K562 (cell line): ENCODE measurements around the gene LEMD3. TPM values are rescaled to one million over a fixed set of nuclear protein-coding genes. Genes with fewer than 3 reads are reported as not detected.

Experiments used
- ATAC-seq: fragments of 200-7000 bp; cut with Tn5 transposase; 3 replicates; pipeline ENCODE4 v1.9.1; 2020; ENCODE audit warnings: moderate library complexity
- BruUV-seq: library from RNA; stranded (reverse); fragments of 400-500 nt; replicated peaks from 2 replicates; lab custom pipeline; 2021; lab: Mats Ljungman, UMichigan
- CTCF ChIA-PET: fragments of 300-600 bp; formaldehyde crosslinking; extraction: SDS; loops from one replicate; lab custom pipeline; 2021; ENCODE audit warnings: low intra/inter-chr PET ratio; lab: Yijun Ruan, JAX
- POLR2A ChIA-PET: fragments of 300-600, 350-650 bp; sonication (Branson Sonifier 250); formaldehyde crosslinking; extraction: SDS; loops from one replicate; lab custom pipeline; 2021; ENCODE audit warnings: antibody characterized with exemption, inconsistent platforms; lab: Yijun Ruan, JAX
- DNase-seq, 4 experiments: peaks; one replicate each; pipeline versions ENCODE4 v3.0.0 to v3.0.0-alpha.2; 2011 to 2018; ENCODE audit warnings: low spot score in 3 of 4, mixed read lengths in 3 of 4; ENCODE audit errors: extremely low read depth in 1 of 4
- FAIRE-seq: peaks from 2 replicates; lab custom pipeline; 2011; peaks lifted over from hg19 to GRCh38; lab: Jason Lieb, UNC
- H2AFZ ChIP-seq: 2 replicates; pipeline ENCODE4 v1.6.0; 2011; ENCODE audit warnings: low read depth, low read length, control low read depth, inconsistent platforms
- H3K27ac ChIP-seq: fragments of 200-600 bp; 3 replicates; pipeline ENCODE4 v1.8.0; 2011; ENCODE audit warnings: low read depth, mild to moderate bottlenecking, control low read depth, inconsistent platforms, low read length, moderate library complexity, mixed read lengths; ENCODE audit errors: extremely low read depth
- H3K27me3 ChIP-seq, 2 experiments: fragments of 300-600 bp in 1 of 2; 2 replicates in 1 of 2; 3 replicates in 1 of 2; pipeline versions ENCODE4 v1.6.0 to v1.8.0; 2011; ENCODE audit warnings: inconsistent platforms in 2 of 2, low read length in 2 of 2, mild to moderate bottlenecking in 1 of 2, mixed read lengths in 1 of 2, moderate library complexity in 1 of 2; ENCODE audit not compliant: control insufficient read depth in 2 of 2, insufficient read depth in 2 of 2
- H3K36me3 ChIP-seq: fragments of 300-600 bp; 3 replicates; pipeline ENCODE4 v1.8.0; 2011; ENCODE audit warnings: mild to moderate bottlenecking, low read length, inconsistent platforms; ENCODE audit not compliant: control insufficient read depth, insufficient read depth
- H3K4me1 ChIP-seq, 2 experiments: fragments of 200-600 bp in 1 of 2; replicated peaks in 1 of 2; 2 replicates in 1 of 2; 3 replicates in 1 of 2; pipeline versions ENCODE4 v1.5.1 to v1.8.0; 2011; ENCODE audit warnings: inconsistent platforms in 2 of 2, low read length in 2 of 2, mild to moderate bottlenecking in 1 of 2, mixed read lengths in 1 of 2, moderate library complexity in 1 of 2; ENCODE audit not compliant: control insufficient read depth in 2 of 2, insufficient read depth in 2 of 2
- H3K4me2 ChIP-seq: 2 replicates; pipeline ENCODE4 v1.6.1; 2011; ENCODE audit warnings: low read length, control low read depth, inconsistent platforms, mixed read lengths; ENCODE audit not compliant: insufficient read depth
- H3K4me3 ChIP-seq: fragments of 200-600 bp; sonication (generic), shearing (Covaris generic); 2 replicates; pipeline ENCODE4 v1.5.1; 2016; ENCODE audit warnings: control low read depth, inconsistent platforms
- H3K79me2 ChIP-seq: fragments of 200-600 bp; 3 replicates; pipeline ENCODE4 v1.8.0; 2011; ENCODE audit warnings: low read length, inconsistent platforms; ENCODE audit not compliant: control insufficient read depth, insufficient read depth
- H3K9ac ChIP-seq, 2 experiments: 2 replicates each; pipeline versions ENCODE4 v1.6.0 to v1.6.1; 2011; ENCODE audit warnings: low read depth in 2 of 2, low read length in 2 of 2, control low read depth in 1 of 2, inconsistent platforms in 1 of 2, mild to moderate bottlenecking in 1 of 2, mixed read lengths in 1 of 2; ENCODE audit not compliant: insufficient read depth in 1 of 2
- H3K9me1 ChIP-seq: one replicate; pipeline ENCODE4 v1.6.0; 2011; ENCODE audit warnings: inconsistent platforms, mild to moderate bottlenecking, low read length, moderate library complexity; ENCODE audit not compliant: control insufficient read depth, insufficient read depth
- H3K9me3 ChIP-seq: replicated peaks from 2 replicates; pipeline ENCODE4 v1.5.1; 2011; ENCODE audit warnings: low read depth, low read length, inconsistent platforms; ENCODE audit not compliant: control insufficient read depth, insufficient read depth
- H4K20me1 ChIP-seq: replicated peaks from 2 replicates; pipeline ENCODE4 v1.6.1; 2011; ENCODE audit warnings: low read length, inconsistent platforms, mixed read lengths; ENCODE audit not compliant: control insufficient read depth, insufficient read depth
- CBFA2T2 ChIP-seq: fragments of 450-650 bp; conservative IDR thresholded peaks from 2 replicates; pipeline ENCODE4 v1.6.1; 2017; ENCODE audit warnings: mild to moderate bottlenecking
- CBFA2T3 ChIP-seq: fragments of 450-650 bp; IDR thresholded peaks from 2 replicates; pipeline ENCODE4 v1.6.1; 2017
- CBX3 ChIP-seq, 2 experiments: IDR thresholded peaks; 1 replicate in 1 of 2; 2 replicates in 1 of 2; pipeline ENCODE4 v1.6.1; 2012; ENCODE audit warnings: inconsistent platforms in 2 of 2, low read length in 2 of 2, borderline replicate concordance in 1 of 2, control low read depth in 1 of 2
- CC2D1A ChIP-seq: fragments of 450-650 bp; IDR thresholded peaks from 2 replicates; pipeline ENCODE4 v1.6.1; 2017; ENCODE audit warnings: mild to moderate bottlenecking
- NCOA1 ChIP-seq: fragments of 450-650 bp; IDR thresholded peaks from 2 replicates; pipeline ENCODE4 v1.6.1; 2016; ENCODE audit warnings: low read depth
- NFE2L1 ChIP-seq: fragments of 450-650 bp; IDR thresholded peaks from 2 replicates; pipeline ENCODE4 v1.6.1; 2016; ENCODE audit warnings: missing genetic modification characterization, low read depth, mild to moderate bottlenecking, missing compliant biosample characterization, moderate library complexity, borderline replicate concordance
- NFIC ChIP-seq: fragments of 450-650 bp; IDR thresholded peaks from 2 replicates; pipeline ENCODE4 v1.6.1; 2017; ENCODE audit warnings: mild to moderate bottlenecking, inconsistent platforms
- RCOR1 ChIP-seq, 2 experiments: IDR thresholded peaks; 2 replicates each; pipeline ENCODE4 v1.6.1; 2012; ENCODE audit warnings: low read depth in 2 of 2, low read length in 2 of 2, borderline replicate concordance in 1 of 2, improper control_type of control experiment in 1 of 2
- SNRNP70 ChIP-seq: fragments of 200-400 bp; formaldehyde crosslinking; optimal IDR thresholded peaks from 2 replicates; pipeline ENCODE3; 2017; ENCODE audit warnings: low read depth, low read length
- TCF3 ChIP-seq: sonication (generic); formaldehyde crosslinking; IDR thresholded peaks from 2 replicates; pipeline ENCODE4 v1.4.0; 2020; ENCODE audit warnings: mild to moderate bottlenecking, missing genetic modification reagents
- TCF7L2 ChIP-seq: fragments of 150-350 bp; IDR thresholded peaks from 2 replicates; pipeline ENCODE4 v1.6.1; 2016; ENCODE audit warnings: low read depth, mild to moderate bottlenecking, low read length, moderate library complexity
- TFAM ChIP-seq: fragments of 250-450 bp; sonication (Bioruptor Pico); conservative IDR thresholded peaks from 2 replicates; pipeline ENCODE4 v1.5.0; 2021; ENCODE audit warnings: mild to moderate bottlenecking, moderate library complexity
- TRIM24 ChIP-seq, 2 experiments: fragments of 450-650 bp; IDR thresholded peaks; 2 replicates each; pipeline ENCODE4 v1.6.1; 2016
- U2AF1 ChIP-seq: fragments of 200-400 bp; formaldehyde crosslinking; optimal IDR thresholded peaks from 2 replicates; pipeline ENCODE3; 2017; ENCODE audit warnings: mild to moderate bottlenecking, low read depth, low read length, moderate library complexity
- WGBS: fragments of 100-300 bp; shearing (Covaris generic); methylation state at CpG from one replicate; pipeline ENCODE4 v1.1.6; 2016; ENCODE audit warnings: low coverage, mixed read lengths; ENCODE audit not compliant: insufficient coverage; ENCODE audit errors: missing lambda C conversion rate; 5-methylcytosine and 5-hydroxymethylcytosine counted together
- in situ Hi-C: fragments of 300-500 bp; cut with MboI; formaldehyde crosslinking; loops from 4 replicates; pipeline ENCODE4 v1.15.0; 2018; ENCODE audit warnings: inconsistent platforms, mixed read lengths
- intact Hi-C: fragments of 100-400 bp; cut with micrococcal nuclease; formaldehyde crosslinking; loops from 2 replicates; pipeline ENCODE4 v1.14.2; 2022
- polyA plus RNA-seq, 8 experiments: library from polyadenylated mRNA; depleted of rRNA in 4 of 8; stranded (reverse) in 5 of 8; unstranded in 3 of 8; fragments of >200 nt; fragmentation: Nextera tagmentation in 2 of 8; fragmentation: Illumina TruSeq in 1 of 8; extraction: Ambion mirVana in 2 of 8; extraction: Trizol in 1 of 8; gene quantifications; 2 replicates each; pipeline versions ENCODE4 v1.2.1 to v1.2.3, GENCODE V29; 2011 to 2014; ENCODE audit warnings: inconsistent platforms in 1 of 8, missing spikeins in 1 of 8
- total RNA-seq, 7 experiments: library from RNA; depleted of rRNA in 6 of 7; stranded (reverse); fragments of >200 nt in 6 of 7; fragmentation: Illumina TruSeq in 2 of 7; extraction: Trizol in 2 of 7; gene quantifications; 2 replicates each; pipeline versions ENCODE4 v1.2.1 to v1.2.3, GENCODE V29; 2011 to 2021; ENCODE audit warnings: low replicate concordance in 1 of 7
- TF ChIP-seq, protein P1 (sequence below): fragments of 250-450 bp; sonication (Bioruptor Pico); IDR thresholded peaks from 2 replicates; pipeline ENCODE4 v1.5.0; 2021; ENCODE audit warnings: mild to moderate bottlenecking, borderline replicate concordance

The LEMD3 gene
- total and polyA plus RNA-seq, 9 of the 15 experiments (the other 6 are each of a cell fraction or from before 2014, with no cell fraction given): 6.8 to 37.4 (median 17.2) TPM

DNA sequence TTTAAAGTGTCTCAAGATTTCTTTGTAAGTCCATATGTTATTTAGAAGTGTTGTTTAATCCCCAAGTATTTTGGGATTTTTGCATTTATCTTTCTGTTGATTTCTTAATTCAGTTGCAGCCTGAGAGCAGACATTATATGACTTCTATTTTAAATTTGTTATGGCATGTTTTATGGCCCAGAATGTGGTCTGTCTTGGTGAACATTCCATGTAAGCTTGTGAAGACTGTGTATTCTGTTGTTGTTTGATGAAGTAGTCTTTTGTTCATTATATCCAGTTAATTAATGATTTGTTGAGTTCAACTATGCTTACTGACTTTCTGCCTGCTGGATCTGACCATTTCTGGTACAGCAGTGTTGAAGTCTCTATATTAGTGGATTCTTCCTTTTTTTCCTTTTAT is 34.0 kb downstream of the LEMD3 start:
- no peaks in the 10 kb centered on the region for H3K9me1 ChIP-seq
- no TSS peak for BruUV-seq
- POLR2A ChIA-PET: no interaction called here
- H3K9ac ChIP-seq: no peak overlapping the region
- H3K27ac ChIP-seq: no peak overlapping the region
- no peak for TF ChIP-seq U2AF1
- TF ChIP-seq, all 486 proteins: peak for 0
- Histone ChIP-seq H4K20me1 (no peaks in the 10 kb centered on the region), H3K36me3 (no peaks in the 10 kb centered on the region), H3K4me3 (no peak overlapping the region), H3K4me2 (no peak overlapping the region), H3K9me3 (no peaks in the 10 kb centered on the region), H3K4me1 (peaks cover 0 to 19% of the 10 kb centered on the region in 2 experiments; a peak in 3 of 5 replicates), H2AFZ (no peak overlapping the region), H3K79me2 (peaks cover 87% of the 10 kb centered on the region), H3K27me3 (no peaks in the 10 kb centered on the region)
- in situ Hi-C loops (no loop called here), intact Hi-C loops (no loop called here)
- CTCF ChIA-PET: no interaction called here
- DNase-seq (no peak), FAIRE-seq (no peak), ATAC-seq (no peak)

DNA sequence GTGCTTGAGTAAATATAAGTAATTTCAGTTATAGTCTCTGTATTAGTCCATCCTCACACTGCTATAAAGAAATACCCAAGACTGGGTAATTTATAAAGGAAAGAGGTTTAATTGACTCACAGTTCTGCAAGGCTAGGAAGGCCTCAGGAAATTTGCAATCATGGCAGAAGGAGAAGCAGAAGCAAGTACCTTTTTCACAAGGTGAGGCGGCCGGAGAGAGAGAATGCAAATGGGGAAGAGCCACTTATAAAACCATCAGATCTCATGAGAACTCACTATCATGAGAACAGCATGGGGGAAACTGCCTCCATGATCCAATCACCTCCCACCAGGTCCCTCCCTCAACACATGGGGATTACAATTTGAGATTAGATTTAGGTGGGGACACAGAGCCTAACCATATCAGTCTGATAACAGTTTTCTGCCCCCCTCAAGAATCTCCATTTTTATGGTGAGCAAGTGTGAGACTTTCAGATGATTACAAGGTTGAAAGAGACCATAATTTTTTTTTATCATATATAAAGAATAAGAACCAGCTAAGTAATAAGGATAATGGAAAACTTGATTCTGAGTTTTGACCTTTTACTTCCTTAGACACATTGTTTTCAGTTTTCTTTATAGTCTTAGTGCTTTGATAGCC is 35.6 kb downstream of the LEMD3 start:
- Histone ChIP-seq H3K4me2 (no peak overlapping the region), H3K4me3 (no peak overlapping the region), H3K27me3 (no peaks in the 10 kb centered on the region), H3K79me2 (peaks cover 95% of the 10 kb centered on the region), H4K20me1 (no peaks in the 10 kb centered on the region), H3K9me3 (no peaks in the 10 kb centered on the region), H3K4me1 (peaks cover 0 to 31% of the 10 kb centered on the region in 2 experiments; a peak in 3 of 5 replicates), H3K9me1 (no peaks in the 10 kb centered on the region), H3K9ac (no peak overlapping the region), H3K36me3 (no peaks in the 10 kb centered on the region), H2AFZ (no peak overlapping the region), H3K27ac (no peak overlapping the region)
- intact Hi-C loops (no loop called here), in situ Hi-C loops (no loop called here)
- DNase-seq: no peak
- no TSS peak for BruUV-seq
- FAIRE-seq: no peak
- 50% methylated on average over 2 of the region's 2 CpGs for WGBS
- ChIA-PET POLR2A (no interaction called here), CTCF (no interaction called here)
- no peak for ATAC-seq
- TF ChIP-seq TFAM (no peak), TRIM24 (IDR thresholded peaks at IDR 0.05) (peak; percentile 37; a peak in 2 of 4 replicates), NCOA1 (no peak), CC2D1A (no peak), SNRNP70 (no peak), CBFA2T3 (peak; percentile 78), TCF7L2 (no peak), RCOR1 (IDR thresholded peaks at IDR 0.05; ENCODE audit: borderline replicate concordance in 1 of 2, low read depth in 2 of 2, low read length in 2 of 2) (no peak), NFIC (0 out of 2 replicates have a peak, but pooled peaks have one; percentile 7), NFE2L1 (tag) (no peak), TCF3 (CRISPR knock-in tag) (peak; percentile 44), CBX3 (IDR thresholded peaks at IDR 0.05; ENCODE audit: borderline replicate concordance in 1 of 2, low read length in 2 of 2) (no peak), CBFA2T2 (peak; percentile 60)
- TF ChIP-seq, protein P1, sequence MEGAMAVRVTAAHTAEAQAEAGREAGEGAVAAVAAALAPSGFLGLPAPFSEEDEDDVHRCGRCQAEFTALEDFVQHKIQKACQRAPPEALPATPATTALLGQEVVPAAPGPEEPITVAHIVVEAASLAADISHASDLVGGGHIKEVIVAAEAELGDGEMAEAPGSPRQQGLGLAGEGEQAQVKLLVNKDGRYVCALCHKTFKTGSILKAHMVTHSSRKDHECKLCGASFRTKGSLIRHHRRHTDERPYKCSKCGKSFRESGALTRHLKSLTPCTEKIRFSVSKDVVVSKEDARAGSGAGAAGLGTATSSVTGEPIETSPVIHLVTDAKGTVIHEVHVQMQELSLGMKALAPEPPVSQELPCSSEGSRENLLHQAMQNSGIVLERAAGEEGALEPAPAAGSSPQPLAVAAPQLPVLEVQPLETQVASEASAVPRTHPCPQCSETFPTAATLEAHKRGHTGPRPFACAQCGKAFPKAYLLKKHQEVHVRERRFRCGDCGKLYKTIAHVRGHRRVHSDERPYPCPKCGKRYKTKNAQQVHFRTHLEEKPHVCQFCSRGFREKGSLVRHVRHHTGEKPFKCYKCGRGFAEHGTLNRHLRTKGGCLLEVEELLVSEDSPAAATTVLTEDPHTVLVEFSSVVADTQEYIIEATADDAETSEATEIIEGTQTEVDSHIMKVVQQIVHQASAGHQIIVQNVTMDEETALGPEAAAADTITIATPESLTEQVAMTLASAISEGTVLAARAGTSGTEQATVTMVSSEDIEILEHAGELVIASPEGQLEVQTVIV: no peak
